GM06990 (cell line): ENCODE data around the gene MGAT3.
A peak's percentile ranks its signal among the peaks of the same experiment; 100 is the strongest.
"Not testable (repeated sequence)": the region's sequence is repeated elsewhere in the genome, so short reads cannot be mapped to it uniquely, and the experiment has no call there.

Experiments used
- DNase-seq: peaks from one replicate; pipeline ENCODE4 v3.0.0-alpha.2; 2011; ENCODE audit not compliant: insufficient read length; ENCODE audit errors: extremely low read depth
- H3K27me3 ChIP-seq: replicated peaks from 2 replicates; pipeline ENCODE4 v1.6.0; 2011; ENCODE audit warnings: low read length; ENCODE audit not compliant: control insufficient read depth, insufficient read depth
- H3K36me3 ChIP-seq: 2 replicates; pipeline ENCODE4 v1.5.1; 2011; ENCODE audit warnings: low read length; ENCODE audit not compliant: control insufficient read depth, insufficient read depth
- H3K4me3 ChIP-seq: replicated peaks from 2 replicates; pipeline ENCODE4 v1.5.1; 2011; ENCODE audit warnings: low read depth, mild to moderate bottlenecking, control low read depth, low read length
- CTCF ChIP-seq: IDR thresholded peaks from 2 replicates; pipeline ENCODE4 v1.5.1; 2011; ENCODE audit warnings: low read length, control low read depth, mild to moderate bottlenecking, inconsistent platforms; ENCODE audit not compliant: insufficient read depth, poor library complexity, severe bottlenecking

The MGAT3 gene

GRCh38 chr22:39502789-39503409 lies 46.1 kb downstream of the MGAT3 start:
- peaks cover 16% of the 10 kb centered on the region for H3K36me3 ChIP-seq
- peak overlapping the region; percentile 89 for H3K4me3 ChIP-seq
- TF ChIP-seq CTCF: no peak
- DNase-seq: no peak
- H3K27me3 ChIP-seq: no peaks in the 10 kb centered on the region

GRCh38 chr22:39503630-39504029 lies 46.8 kb downstream of the MGAT3 start:
- peak overlapping the region; percentile 89 for H3K4me3 ChIP-seq
- no peak for TF ChIP-seq CTCF
- no peaks in the 10 kb centered on the region for H3K27me3 ChIP-seq
- DNase-seq: no peak
- H3K36me3 ChIP-seq: peaks cover 21% of the 10 kb centered on the region

- H3K27me3 ChIP-seq: no peaks in the 10 kb centered on the region
- DNase-seq: no peak
- no peak for TF ChIP-seq CTCF
- no peak overlapping the region for H3K4me3 ChIP-seq
- peaks cover 21% of the 10 kb centered on the region for H3K36me3 ChIP-seq
These were observed 47.3 kb downstream of the MGAT3 start for GRCh38 chr22:39504071-39504470.

- H3K36me3 ChIP-seq: peaks cover 32% of the 10 kb centered on the region
- DNase-seq, H3K27me3 ChIP-seq, H3K4me3 ChIP-seq: not testable (repeated sequence)
These were observed 50.2 kb downstream of the MGAT3 start for GRCh38 chr22:39507021-39507420.

GRCh38 chr22:39508393-39508792 lies 51.6 kb downstream of the MGAT3 start:
- Histone ChIP-seq H3K27me3 (no peaks in the 10 kb centered on the region), H3K36me3 (peaks cover 34% of the 10 kb centered on the region), H3K4me3 (no peak overlapping the region)
- no peak for TF ChIP-seq CTCF
- no peak for DNase-seq

GRCh38 chr22:39510529-39511149 lies 53.8 kb downstream of the MGAT3 start:
- TF ChIP-seq CTCF: no peak
- Histone ChIP-seq H3K27me3 (no peaks in the 10 kb centered on the region), H3K36me3 (peaks cover 43% of the 10 kb centered on the region), H3K4me3 (no peak overlapping the region)
- DNase-seq: no peak
